GM18526 (cell line): Measurements from ENCODE around the gene PEMT.

Experiments used
- POLR2A ChIP-seq: IDR thresholded peaks from 3 replicates; pipeline ENCODE4 v1.6.1; 2011; ENCODE audit not compliant: insufficient read length; ENCODE audit errors: extremely low read depth

The PEMT gene

DNA sequence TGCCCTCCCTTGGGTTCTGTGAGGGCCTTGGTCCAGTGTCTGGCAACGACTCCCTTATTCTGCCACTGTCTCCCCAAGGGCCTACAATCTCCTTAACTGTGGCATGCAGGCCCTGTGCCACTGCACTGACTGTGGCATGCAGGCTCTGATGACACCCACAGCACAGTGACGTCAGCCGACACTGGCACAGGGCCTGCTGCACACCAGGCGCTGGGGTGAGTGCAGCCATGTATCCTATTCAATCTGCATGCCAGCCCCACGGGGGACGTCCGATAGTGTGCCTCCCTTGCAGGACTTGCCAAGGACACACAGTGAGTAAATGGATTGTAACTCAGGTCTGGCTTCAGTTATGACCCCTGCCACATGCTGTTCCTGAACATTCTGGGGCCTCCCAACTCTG lies 55.6 kb downstream of the PEMT start:
- no peak for TF ChIP-seq POLR2A

- no peak for TF ChIP-seq POLR2A
Observed at GRCh38 chr17:17533901-17534441, 57.5 kb downstream of the PEMT start.

DNA sequence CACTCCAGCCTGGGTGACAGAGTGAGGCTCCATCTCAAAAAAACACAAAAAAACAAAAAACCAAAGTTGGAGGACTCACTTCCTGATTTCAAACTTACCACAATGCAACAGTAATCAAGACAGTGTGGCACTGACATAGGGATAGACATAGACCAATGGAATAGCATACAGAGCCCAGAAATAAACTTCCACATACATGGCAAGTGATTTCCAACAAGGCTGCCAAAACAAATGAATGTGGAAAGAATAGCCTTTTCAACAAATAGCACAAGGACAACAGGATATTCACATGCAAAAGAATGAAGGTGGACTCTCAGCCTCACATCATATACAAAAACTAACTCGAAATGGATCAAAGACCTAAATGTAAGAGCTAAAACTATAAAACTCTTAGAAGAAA lies 58.5 kb downstream of the PEMT start:
- no peak for TF ChIP-seq POLR2A

GRCh38 chr17:17531156-17531555 lies 60.4 kb downstream of the PEMT start:
- no peak for TF ChIP-seq POLR2A

DNA sequence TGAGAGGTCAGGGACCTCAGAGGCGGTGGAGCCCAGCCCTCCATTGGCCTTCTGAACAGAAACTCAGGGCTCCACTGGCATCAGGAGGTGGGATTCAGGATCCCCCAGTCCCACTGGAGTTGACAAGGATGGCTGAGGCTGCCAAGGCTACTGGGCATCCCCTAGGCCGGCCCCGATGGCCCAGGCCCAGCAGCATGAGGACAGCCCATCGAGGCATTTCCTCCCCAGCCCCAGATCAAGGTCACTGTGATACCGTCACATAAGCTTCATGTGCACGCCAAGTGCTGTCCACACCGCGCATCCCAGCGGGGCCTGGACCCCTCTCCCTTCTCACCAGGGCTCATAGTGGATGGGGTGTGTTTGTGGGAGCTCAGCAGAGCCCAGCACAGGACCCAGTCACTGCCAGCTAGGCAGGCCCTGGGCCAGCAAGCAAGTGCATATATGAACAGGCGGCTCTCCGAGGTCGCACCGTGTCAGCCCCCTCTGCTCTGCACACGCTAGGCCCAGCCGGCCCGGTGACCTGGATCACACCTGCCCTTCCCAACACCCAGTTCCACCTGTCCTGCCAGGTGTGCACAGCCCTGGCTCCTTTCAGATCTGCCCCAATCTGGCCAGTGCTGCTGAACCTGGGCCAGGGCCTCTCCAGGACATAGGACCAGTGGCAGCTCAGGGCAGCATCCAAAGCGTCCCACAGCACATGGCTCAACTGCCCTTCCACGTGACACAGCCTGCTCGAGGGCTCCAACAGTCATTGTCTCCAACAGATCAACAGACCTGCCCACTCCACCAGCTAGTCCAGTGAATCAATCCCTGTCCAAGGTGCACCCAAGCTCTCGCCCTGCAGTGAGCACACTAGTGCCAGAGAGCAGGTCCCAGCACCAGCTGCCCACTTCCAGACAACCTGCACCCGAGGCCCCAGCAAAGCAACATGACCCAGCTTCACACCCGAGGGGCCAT lies 62.5 kb downstream of the PEMT start:
- TF ChIP-seq POLR2A = no peak

GRCh38 chr17:17527956-17528500 lies 63.5 kb downstream of the PEMT start:
- no peak for TF ChIP-seq POLR2A

DNA sequence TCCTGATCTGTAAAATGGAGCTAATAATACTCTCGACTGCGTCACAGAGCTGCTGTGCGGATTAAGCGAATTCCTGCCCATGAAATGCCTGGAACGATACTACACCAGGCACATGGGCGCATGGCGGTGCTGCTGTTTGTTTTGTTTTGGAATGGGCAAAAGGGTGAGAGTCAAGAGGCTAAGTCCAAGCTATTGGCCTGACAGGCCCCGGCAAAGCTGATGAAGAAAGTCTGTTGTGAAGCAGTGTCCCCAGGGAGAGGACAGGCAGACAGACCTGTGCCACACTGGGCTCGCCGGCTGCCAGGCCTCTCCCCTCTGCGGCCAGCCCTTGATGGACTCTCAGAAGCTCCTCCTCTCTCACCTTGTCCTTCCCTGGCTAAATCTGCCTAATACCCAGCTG lies 64.0 kb downstream of the PEMT start:
- TF ChIP-seq POLR2A = no peak

DNA sequence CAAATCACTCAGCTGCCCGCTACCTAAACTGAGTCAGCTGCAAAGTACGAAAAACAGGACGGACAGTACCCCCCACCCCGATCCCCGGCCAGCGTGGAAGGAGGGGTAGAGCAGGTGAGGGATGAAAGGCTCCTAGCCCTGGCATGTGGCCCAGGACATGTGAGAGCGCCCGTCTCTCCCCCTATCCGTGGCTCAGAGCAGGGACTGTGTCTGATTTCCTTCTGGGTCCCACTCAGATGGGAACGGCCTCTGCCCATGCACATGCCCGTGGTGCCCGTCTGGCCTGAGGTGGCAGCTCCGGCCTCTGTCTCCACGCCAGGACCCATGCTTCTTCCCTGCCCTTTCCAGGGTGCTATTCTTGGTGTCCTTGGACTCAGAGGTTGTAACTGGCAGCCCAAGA lies 65.1 kb downstream of the PEMT start:
- no peak for TF ChIP-seq POLR2A

DNA sequence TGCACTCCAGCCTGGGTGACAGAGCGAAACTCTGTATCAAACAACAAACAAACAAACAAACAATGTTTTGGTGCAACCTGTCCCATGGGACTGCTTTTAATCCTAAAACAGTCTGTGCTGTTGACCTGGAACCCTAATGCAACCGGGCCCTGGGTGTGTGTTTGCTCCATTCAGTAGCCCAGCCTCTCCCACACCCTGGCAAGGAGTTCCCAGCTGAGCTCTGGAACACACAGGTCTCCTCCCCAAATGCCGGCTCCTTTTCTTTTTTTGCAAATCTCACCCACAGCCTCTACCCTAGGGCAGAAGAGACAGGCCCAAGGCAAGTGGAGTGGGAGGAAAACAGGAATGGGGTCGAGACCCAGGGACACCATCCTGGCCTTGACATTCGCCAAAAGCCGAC lies 65.6 kb downstream of the PEMT start:
- TF ChIP-seq POLR2A = no peak

DNA sequence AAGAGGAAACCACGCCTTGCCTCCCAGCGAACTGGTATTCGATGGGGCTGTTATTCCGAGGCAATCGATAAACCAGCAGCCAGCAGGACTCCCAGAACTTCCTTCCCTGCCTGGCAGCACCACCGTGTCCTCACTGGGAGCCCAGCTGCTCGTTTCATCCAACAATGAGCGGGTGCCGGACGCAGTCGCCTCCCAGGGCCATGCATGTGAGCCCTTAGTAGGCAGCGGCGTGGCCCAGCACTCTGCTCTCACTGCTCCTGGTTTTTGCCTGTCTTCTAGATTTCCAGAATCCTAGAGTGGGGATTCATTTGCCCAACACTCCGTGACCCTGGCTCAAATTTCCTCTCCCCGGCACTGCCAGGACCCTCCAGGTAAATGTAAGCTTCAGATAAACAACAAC lies 66.2 kb downstream of the PEMT start:
- TF ChIP-seq POLR2A = no peak

DNA sequence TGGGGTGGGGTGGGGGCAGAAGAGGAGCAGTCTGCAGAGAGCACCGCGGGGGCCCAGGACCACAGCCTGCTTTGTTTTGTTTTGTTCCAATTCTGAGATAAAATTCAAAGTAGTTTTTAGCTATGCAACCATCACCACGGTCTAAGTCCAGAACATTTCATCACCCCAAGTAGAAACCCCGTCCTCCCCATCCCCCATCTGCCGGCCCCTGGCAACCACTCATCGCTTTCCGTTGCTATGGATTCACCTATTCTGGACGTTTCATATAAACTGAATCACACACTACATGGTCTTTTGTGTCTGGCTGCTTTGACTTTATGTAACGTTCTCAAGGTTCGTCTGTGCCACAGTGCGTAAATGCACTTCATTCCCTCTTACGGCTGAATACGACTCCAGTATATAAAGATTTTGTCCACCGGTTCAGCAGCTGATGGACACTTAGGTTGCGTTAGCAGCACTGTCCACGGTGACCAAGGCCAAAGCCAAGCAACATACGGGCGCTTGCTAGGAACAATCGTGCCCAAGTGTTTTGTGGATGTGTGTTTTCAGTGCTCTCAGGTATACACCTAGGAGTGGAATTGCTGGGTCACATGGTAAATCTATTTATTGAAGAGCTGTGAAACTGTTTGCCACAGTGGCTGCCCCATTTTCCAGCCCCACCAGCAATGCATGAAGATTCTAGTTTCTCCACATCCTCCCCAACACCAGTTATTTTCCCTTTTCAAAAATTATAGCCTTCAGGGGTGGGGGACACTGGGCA lies 67.6 kb downstream of the PEMT start:
- TF ChIP-seq POLR2A = no peak

DNA sequence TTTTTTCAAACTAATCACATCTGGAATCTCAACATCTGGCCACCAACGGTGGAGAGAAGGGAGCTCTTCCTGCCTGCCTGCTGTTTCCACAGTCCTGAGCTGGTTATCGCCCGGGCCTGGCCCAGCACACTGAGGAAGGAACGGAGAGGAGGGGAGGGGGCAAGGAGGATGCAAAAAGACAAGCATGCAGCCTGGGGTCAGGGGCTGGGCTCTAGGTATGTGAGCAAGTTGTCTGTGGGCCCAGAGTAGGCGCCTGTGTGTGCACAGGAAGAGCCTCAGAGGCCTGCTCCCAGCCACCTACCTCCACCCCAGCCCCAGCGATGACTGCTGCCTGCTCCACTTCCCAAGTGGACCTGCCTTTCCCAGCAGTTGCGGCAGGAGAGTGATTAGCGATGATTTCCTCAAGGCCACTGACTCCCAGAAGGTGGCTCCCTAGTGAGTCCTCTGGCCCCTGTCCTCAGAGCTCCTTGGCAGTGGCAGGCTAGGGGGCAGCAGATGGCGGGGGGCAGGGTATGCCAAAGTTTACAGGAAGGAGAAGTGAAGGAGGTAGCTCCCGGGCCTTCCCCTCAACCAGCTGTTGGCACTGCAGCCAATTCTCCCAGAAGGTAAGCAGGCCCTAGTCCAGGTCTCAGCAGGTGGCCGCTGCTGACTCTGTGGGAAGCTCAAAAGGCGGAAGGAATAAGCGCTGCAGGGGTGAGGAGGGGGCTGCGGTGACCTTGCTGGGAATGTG lies 68.3 kb downstream of the PEMT start:
- no peak for TF ChIP-seq POLR2A

GRCh38 chr17:17520599-17521232 lies 70.8 kb downstream of the PEMT start:
- TF ChIP-seq POLR2A = no peak

- TF ChIP-seq POLR2A = no peak
Observed at GRCh38 chr17:17519886-17520285, 71.6 kb downstream of the PEMT start.

GRCh38 chr17:17518951-17519350 lies 72.6 kb downstream of the PEMT start:
- TF ChIP-seq POLR2A = no peak
